DOHH2 (cell line): Measurements from ENCODE around the gene PAQR5.

Experiments
- EZH2phosphoT487 ChIP-seq: fragments of 200-600 bp; sonication (generic); IDR thresholded peaks from 2 replicates; pipeline ENCODE4 v1.6.1; 2017; ENCODE audit warnings: borderline replicate concordance, mild to moderate bottlenecking, antibody characterized with exemption, low read length, moderate library complexity, mixed read lengths
- TF ChIP-seq, protein P1 (sequence below): fragments of 200-600 bp; sonication (generic); IDR thresholded peaks from one replicate; pipeline ENCODE4 v1.5.1; 2014; ENCODE audit warnings: antibody characterized with exemption, mild to moderate bottlenecking, low read depth, low read length; ENCODE audit not compliant: poor library complexity, severe bottlenecking

GRCh38 chr15:69282104-69282743 is 16.5 kb upstream of the PAQR5 start:
- TF ChIP-seq, protein P1, sequence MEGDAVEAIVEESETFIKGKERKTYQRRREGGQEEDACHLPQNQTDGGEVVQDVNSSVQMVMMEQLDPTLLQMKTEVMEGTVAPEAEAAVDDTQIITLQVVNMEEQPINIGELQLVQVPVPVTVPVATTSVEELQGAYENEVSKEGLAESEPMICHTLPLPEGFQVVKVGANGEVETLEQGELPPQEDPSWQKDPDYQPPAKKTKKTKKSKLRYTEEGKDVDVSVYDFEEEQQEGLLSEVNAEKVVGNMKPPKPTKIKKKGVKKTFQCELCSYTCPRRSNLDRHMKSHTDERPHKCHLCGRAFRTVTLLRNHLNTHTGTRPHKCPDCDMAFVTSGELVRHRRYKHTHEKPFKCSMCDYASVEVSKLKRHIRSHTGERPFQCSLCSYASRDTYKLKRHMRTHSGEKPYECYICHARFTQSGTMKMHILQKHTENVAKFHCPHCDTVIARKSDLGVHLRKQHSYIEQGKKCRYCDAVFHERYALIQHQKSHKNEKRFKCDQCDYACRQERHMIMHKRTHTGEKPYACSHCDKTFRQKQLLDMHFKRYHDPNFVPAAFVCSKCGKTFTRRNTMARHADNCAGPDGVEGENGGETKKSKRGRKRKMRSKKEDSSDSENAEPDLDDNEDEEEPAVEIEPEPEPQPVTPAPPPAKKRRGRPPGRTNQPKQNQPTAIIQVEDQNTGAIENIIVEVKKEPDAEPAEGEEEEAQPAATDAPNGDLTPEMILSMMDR: no peak
- no peak for TF ChIP-seq EZH2phosphoT487
